BJ (cell line): ENCODE measurements around the gene CNN1. TPM values are rescaled to one million over a fixed set of nuclear protein-coding genes. Genes with fewer than 3 reads are reported as not detected.
"Not testable (repeated sequence)": the region's sequence is repeated elsewhere in the genome, so short reads cannot be mapped to it uniquely, and the experiment has no call there.

Experiments
- CTCF ChIA-PET: fragments of 350-600 bp; formaldehyde crosslinking; extraction: SDS; loops from one replicate; lab custom pipeline; 2021; ENCODE audit warnings: antibody characterized with exemption, inconsistent platforms; lab: Yijun Ruan, JAX
- POLR2A ChIA-PET: fragments of 300-600 bp; sonication (Branson Sonifier 250); formaldehyde crosslinking; extraction: SDS; loops from one replicate; lab custom pipeline; 2021; ENCODE audit warnings: antibody characterized with exemption; lab: Charles Lee
- DNase-seq: peaks from one replicate; pipeline ENCODE4 v3.0.0-alpha.2; 2011; ENCODE audit warnings: low read depth
- H3K27me3 ChIP-seq: 2 replicates; pipeline ENCODE4 v1.6.0; 2011; ENCODE audit warnings: low read length; ENCODE audit not compliant: control insufficient read depth, insufficient read depth
- H3K36me3 ChIP-seq: 2 replicates; pipeline ENCODE4 v1.5.1; 2011; ENCODE audit warnings: low read length; ENCODE audit not compliant: control insufficient read depth, insufficient read depth
- H3K4me3 ChIP-seq: 2 replicates; pipeline ENCODE4 v1.5.1; 2011; ENCODE audit warnings: low read depth, mild to moderate bottlenecking, control low read depth, low read length
- CTCF ChIP-seq: IDR thresholded peaks from 2 replicates; pipeline ENCODE4 v1.5.1; 2011; ENCODE audit warnings: low read depth, mild to moderate bottlenecking, control low read depth, inconsistent platforms, low read length, moderate library complexity; ENCODE audit not compliant: insufficient read depth
- polyA plus RNA-seq: library from polyadenylated mRNA; depleted of rRNA; stranded (reverse); fragments of >200 nt; gene quantifications from 2 replicates; pipeline ENCODE4 v1.2.3, GENCODE V29; 2011; rRNA removed
- small RNA-seq: library from RNA; depleted of rRNA; stranded (forward); fragments of <200 nt; gene quantifications from one replicate; pipeline ENCODE3, GENCODE V24; 2012; ENCODE audit warnings: low replicate concordance, low read depth; ENCODE audit not compliant: insufficient read length

Gene CNN1
- polyA plus RNA-seq, 1 experiment: 267 TPM

- Histone ChIP-seq H3K27me3 (no peaks in the 10 kb centered on the region), H3K4me3 (peak within 1 kb of the TSS; percentile 83), H3K36me3 (peaks cover 1% of the 10 kb centered on the region; the same call in 1 of the 2 replicates)
- peak; percentile 27; the same call in 1 of the 2 replicates for TF ChIP-seq CTCF
- DNase-seq: peak; percentile 87
- CTCF ChIA-PET: interaction anchor here (1.0 kb wide), 2 partner anchors 9 to 11 kb away, joined by 4 read pairs; no protein-coding TSS in a partner anchor
- POLR2A ChIA-PET: no interaction called here
These were observed 58.8 kb downstream of the CNN1 start, which contains the start of gene ZNF627 for GRCh38 chr19:11597202-11598102. Gene ZNF627 (plus strand): TSS chr19:11597483. CDS start chr19:11597628, 145 bp downstream.

- ChIA-PET POLR2A (no interaction called here), CTCF (no interaction called here)
- Histone ChIP-seq H3K27me3 (no peaks in the 10 kb centered on the region), H3K36me3 (peaks cover 1% of the 10 kb centered on the region; the same call in 1 of the 2 replicates), H3K4me3 (peak overlapping the region; percentile 83)
- no peak for DNase-seq
- TF ChIP-seq CTCF: no peak
These were observed 59.4 kb downstream of the CNN1 start for GRCh38 chr19:11598103-11598483.

GRCh38 chr19:11598746-11599145 lies 60.1 kb downstream of the CNN1 start:
- DNase-seq: no peak
- Histone ChIP-seq H3K36me3 (peaks cover 1% of the 10 kb centered on the region; the same call in 1 of the 2 replicates), H3K4me3 (no peak overlapping the region), H3K27me3 (no peaks in the 10 kb centered on the region)
- TF ChIP-seq CTCF: no peak
- CTCF ChIA-PET: no interaction called here
- POLR2A ChIA-PET: no interaction called here

GRCh38 chr19:11599704-11600103 lies 61.1 kb downstream of the CNN1 start:
- POLR2A ChIA-PET, DNase-seq: not testable (repeated sequence)
- CTCF ChIA-PET: interaction anchor here (0.6 kb wide), 1 partner anchor 382 kb away, joined by 3 read pairs; no protein-coding TSS in a partner anchor

More at GRCh38 chr19:11599704-11600103, 61.1 kb downstream of the CNN1 start:
- not testable (repeated sequence) for H3K36me3 ChIP-seq, H3K4me3 ChIP-seq, H3K27me3 ChIP-seq

Small RNAs within 50 kb of the gene (small RNA-seq; reads per million reads assigned to genes)
- not detected for gene MIR7974
- gene RN7SL833P: not detected

Other genes with a start within 250 kb of the CNN1 start
- gene TSPAN16, start 242.7 kb upstream of the CNN1 start, polyA plus RNA-seq: not detected in 2 replicates
- 9.7 and 12.0 TPM in 2 replicates for gene RAB3D, start 199.2 kb upstream of the CNN1 start, polyA plus RNA-seq
- gene TMEM205, start 192.6 kb upstream of the CNN1 start, polyA plus RNA-seq: 89.8 and 107 TPM in 2 replicates
- 16.3 and 21.4 TPM in 2 replicates for gene CCDC159, start 192.3 kb upstream of the CNN1 start, polyA plus RNA-seq
- gene PLPPR2, start 183.4 kb upstream of the CNN1 start, polyA plus RNA-seq: 19.2 and 30.5 TPM in 2 replicates
- gene SWSAP1, start 164.2 kb upstream of the CNN1 start, polyA plus RNA-seq: 1.0 TPM in 2 replicates
- gene EPOR, start 154.5 kb upstream of the CNN1 start, polyA plus RNA-seq: 3.8 and 5.9 TPM in 2 replicates
- gene RGL3, start 119.5 kb upstream of the CNN1 start, polyA plus RNA-seq: 1.4 and 2.3 TPM in 2 replicates
- 0.16 and 0.38 TPM in 2 replicates for gene ODAD3, start 103.7 kb upstream of the CNN1 start, polyA plus RNA-seq
- 137 and 348 TPM in 2 replicates for gene PRKCSH, start 103.2 kb upstream of the CNN1 start, polyA plus RNA-seq
- gene ELAVL3, start 57.8 kb upstream of the CNN1 start, polyA plus RNA-seq: not detected in 2 replicates
- 3.1 and 4.6 TPM in 2 replicates for gene ZNF653, start 33.0 kb upstream of the CNN1 start, polyA plus RNA-seq
- gene ECSIT, start 9.7 kb upstream of the CNN1 start, polyA plus RNA-seq: 30.9 and 45.2 TPM in 2 replicates
- 70.7 and 83.9 TPM in 2 replicates for gene ELOF1, start 20.4 kb downstream of the CNN1 start, polyA plus RNA-seq
- gene ACP5, start 38.8 kb downstream of the CNN1 start, polyA plus RNA-seq: 2.0 and 2.6 TPM in 2 replicates
- gene ZNF627, start 58.6 kb downstream of the CNN1 start, polyA plus RNA-seq: 5.8 and 9.5 TPM in 2 replicates
- gene ZNF823, start 200.1 kb downstream of the CNN1 start, polyA plus RNA-seq: 1.9 and 2.9 TPM in 2 replicates
- 3.4 and 5.4 TPM in 2 replicates for gene ZNF441, start 228.1 kb downstream of the CNN1 start, polyA plus RNA-seq